HepG2 (cell line): ENCODE data around the gene FITM1. TPM values are rescaled to one million over a fixed set of nuclear protein-coding genes. Genes with fewer than 3 reads are reported as not detected.

Experiments used
- ARNT2 ChIP-seq: sonication (generic); formaldehyde crosslinking; IDR thresholded peaks from 2 replicates; pipeline ENCODE4 v1.8.0; 2022; ENCODE audit warnings: mild to moderate bottlenecking, low read depth, missing genetic modification reagents, moderate library complexity
- ATRX ChIP-seq: sonication (generic); formaldehyde crosslinking; IDR thresholded peaks from 2 replicates; pipeline ENCODE4 v1.4.0; 2020; ENCODE audit warnings: missing genetic modification reagents, borderline replicate concordance
- FLYWCH1 ChIP-seq: sonication (generic); formaldehyde crosslinking; IDR thresholded peaks from 2 replicates; pipeline ENCODE4 v1.8.1; 2023; ENCODE audit warnings: mild to moderate bottlenecking, missing genetic modification reagents
- HOMEZ ChIP-seq: IDR thresholded peaks from 2 replicates; pipeline ENCODE4 v1.6.1; 2016; ENCODE audit warnings: low read depth
- KAT7 ChIP-seq: IDR thresholded peaks from 2 replicates; pipeline ENCODE4 v1.6.1; 2018; ENCODE audit warnings: borderline replicate concordance, missing compliant biosample characterization
- KLF11 ChIP-seq: IDR thresholded peaks from 2 replicates; pipeline ENCODE4 v1.6.1; 2016; ENCODE audit warnings: missing compliant biosample characterization
- KLF9 ChIP-seq: IDR thresholded peaks from 2 replicates; pipeline ENCODE4 v1.6.1; 2016; ENCODE audit warnings: low read depth
- PAWR ChIP-seq: sonication (generic); formaldehyde crosslinking; IDR thresholded peaks from 2 replicates; pipeline ENCODE4 v1.4.0; 2020; ENCODE audit warnings: missing genetic modification reagents, mild to moderate bottlenecking, borderline replicate concordance
- PITX1 ChIP-seq: sonication (generic); formaldehyde crosslinking; IDR thresholded peaks from 2 replicates; pipeline ENCODE4 v1.5.1; 2020; ENCODE audit warnings: mild to moderate bottlenecking, missing genetic modification reagents
- PLRG1 ChIP-seq: fragments of 450-650 bp; conservative IDR thresholded peaks from 2 replicates; pipeline ENCODE4 v1.6.1; 2016
- RARG ChIP-seq: sonication (generic); formaldehyde crosslinking; IDR thresholded peaks from 2 replicates; pipeline ENCODE4 v1.4.0; 2020; ENCODE audit warnings: low read depth, mild to moderate bottlenecking, missing genetic modification reagents
- RELA ChIP-seq: sonication (generic); formaldehyde crosslinking; IDR thresholded peaks from 2 replicates; pipeline ENCODE4 v1.4.0; 2020; ENCODE audit warnings: missing genetic modification reagents
- RFXANK ChIP-seq: IDR thresholded peaks from 2 replicates; pipeline ENCODE4 v1.6.1; 2016
- RNF219 ChIP-seq: sonication (generic); formaldehyde crosslinking; IDR thresholded peaks from 2 replicates; pipeline ENCODE4 v1.5.0; 2020; ENCODE audit warnings: mild to moderate bottlenecking, missing genetic modification reagents
- SATB2 ChIP-seq: sonication (generic); formaldehyde crosslinking; IDR thresholded peaks from 2 replicates; pipeline ENCODE4 v1.5.0; 2020; ENCODE audit warnings: missing genetic modification reagents
- SOX13 ChIP-seq, 3 experiments: fragments of 450-650 bp in 1 of 3; sonication (generic) in 1 of 3; formaldehyde crosslinking in 1 of 3; IDR thresholded peaks in 2 of 3; conservative IDR thresholded peaks in 1 of 3; 2 replicates each; pipeline versions ENCODE4 v1.5.0 to v1.6.1; 2016 to 2020; ENCODE audit warnings: antibody characterized with exemption in 1 of 3, mild to moderate bottlenecking in 1 of 3, missing compliant biosample characterization in 1 of 3, missing genetic modification reagents in 1 of 3, moderate library complexity in 1 of 3
- TARDBP ChIP-seq: sonication (generic); formaldehyde crosslinking; IDR thresholded peaks from 2 replicates; pipeline ENCODE4 v1.8.0; 2022; ENCODE audit warnings: mild to moderate bottlenecking, missing genetic modification reagents
- ZNF276 ChIP-seq: sonication (generic); formaldehyde crosslinking; IDR thresholded peaks from 2 replicates; pipeline ENCODE4 v1.4.0; 2020; ENCODE audit warnings: mild to moderate bottlenecking, low read depth, missing genetic modification reagents
- ZNF674 ChIP-seq: sonication (generic); formaldehyde crosslinking; IDR thresholded peaks from 2 replicates; pipeline ENCODE4 v1.5.0; 2020; ENCODE audit warnings: low read depth, mild to moderate bottlenecking, missing genetic modification reagents
- ZNF773 ChIP-seq: sonication (generic); formaldehyde crosslinking; IDR thresholded peaks from 2 replicates; pipeline ENCODE4 v1.4.0; 2020; ENCODE audit warnings: missing genetic modification reagents, borderline replicate concordance
- ZNF816 ChIP-seq: sonication (generic); formaldehyde crosslinking; IDR thresholded peaks from 2 replicates; pipeline ENCODE4 v1.8.0; 2022; ENCODE audit warnings: missing genetic modification reagents, mild to moderate bottlenecking, borderline replicate concordance
- ZNF878 ChIP-seq: sonication (generic); formaldehyde crosslinking; IDR thresholded peaks from 2 replicates; pipeline ENCODE4 v1.8.1; 2023; ENCODE audit warnings: mild to moderate bottlenecking, missing genetic modification reagents, moderate library complexity
- ZSCAN21 ChIP-seq: sonication (generic); formaldehyde crosslinking; IDR thresholded peaks from 2 replicates; pipeline ENCODE4 v1.8.0; 2022; ENCODE audit warnings: mild to moderate bottlenecking, missing genetic modification reagents, moderate library complexity, borderline replicate concordance
- polyA plus RNA-seq, 8 experiments: library from polyadenylated mRNA; depleted of rRNA in 3 of 8; stranded (reverse) in 7 of 8; unstranded in 1 of 8; fragments of >200 nt; fragmentation: Illumina TruSeq in 4 of 8; extraction: Trizol in 4 of 8; gene quantifications; 2 replicates each; pipeline versions ENCODE4 v1.2.1 to v1.2.3, GENCODE V29; 2011 to 2016; ENCODE audit warnings: low read depth in 4 of 8, missing spikeins in 1 of 8, mixed read lengths in 1 of 8; ENCODE audit not compliant: insufficient read depth in 1 of 8
- total RNA-seq, 5 experiments: library from RNA; depleted of rRNA; stranded (reverse); fragments of >200 nt; fragmentation: Illumina TruSeq; extraction: Trizol; gene quantifications; 2 replicates each; pipeline ENCODE4 v1.2.3, GENCODE V29; 2016; ENCODE audit warnings: low read depth in 1 of 5

FITM1 gene
- total and polyA plus RNA-seq, 2 of the 13 experiments (the other 11 are each of a cell fraction or from before 2014, with no cell fraction given), result 2.7 to 5.8 TPM

- TF ChIP-seq TARDBP (peak; percentile 98), ZNF816 (CRISPR knock-in tag) (no peak), PITX1 (CRISPR knock-in tag) (peak; percentile 91), RFXANK (CRISPR knock-in tag) (peak; percentile 95; the same call in 1 of the 2 replicates), PAWR (CRISPR knock-in tag) (no peak), RNF219 (CRISPR knock-in tag) (no peak), ZNF878 (CRISPR knock-in tag) (no peak), ATRX (CRISPR knock-in tag) (peak; percentile 39; the same call in 1 of the 2 replicates), KLF9 (CRISPR knock-in tag) (peak; percentile 99), ZNF674 (CRISPR knock-in tag) (peak; percentile 98; the same call in 1 of the 2 replicates), KAT7 (CRISPR knock-in tag) (0 out of 2 replicates have a peak, but pooled peaks have one; percentile 54), ZNF773 (CRISPR knock-in tag) (0 out of 2 replicates have a peak, but pooled peaks have one; percentile 93), HOMEZ (CRISPR knock-in tag) (peak; percentile 92), RARG (CRISPR knock-in tag) (peak; percentile 91; the same call in 1 of the 2 replicates), RELA (CRISPR knock-in tag) (peak; percentile 96), PLRG1 (no peak), ARNT2 (CRISPR knock-in tag) (peak; percentile 88), ZSCAN21 (peak; percentile 91; the same call in 1 of the 2 replicates), ZNF276 (CRISPR knock-in tag) (peak; percentile 55), FLYWCH1 (CRISPR knock-in tag) (no peak), SOX13 (IDR thresholded peaks at IDR 0.05) (no peak; the same call in 1 of the 2 replicates), SOX13 (CRISPR knock-in tag; conservative IDR thresholded peaks at IDR 0.05 in 1 of 2, IDR thresholded peaks at IDR 0.05 in 1 of 2) (peak; percentile 4 to 78; a peak in 3 of 4 replicates), SATB2 (CRISPR knock-in tag) (peak; percentile 95), KLF11 (CRISPR knock-in tag) (peak; percentile 59; the same call in 1 of the 2 replicates)
These were observed 15.7 kb upstream of the FITM1 start, which contains the start of the genes DCAF11 and NRL (continued) for GRCh38 chr14:24114532-24115421.
